SHP77 (cell line): ENCODE data around the gene LRP1B.
A peak's percentile ranks its signal among the peaks of the same experiment; 100 is the strongest.

Source experiments
- DNase-seq, 2 experiments: peaks; one replicate each; lab custom pipeline; 2025; lab: John Stamatoyannopoulos, UW

LRP1B gene

DNA sequence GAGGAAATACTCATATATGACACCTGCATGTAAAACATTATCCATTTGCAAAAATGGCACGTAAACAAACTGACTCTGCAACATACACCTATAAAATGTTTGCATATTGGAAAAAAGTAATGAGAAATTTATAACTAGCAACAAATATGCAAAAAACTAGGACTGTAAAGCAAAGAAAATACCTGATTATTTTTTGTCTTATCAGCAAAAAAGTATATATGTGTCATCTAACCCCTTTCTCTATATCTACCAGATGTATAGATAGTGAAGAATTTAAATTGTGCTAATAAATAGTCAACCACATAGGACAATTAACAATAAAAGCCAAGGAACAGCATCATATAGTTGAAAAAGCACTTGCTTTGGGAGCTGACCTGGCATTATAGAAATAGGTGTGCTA is 543.8 kb downstream of the LRP1B start:
- no peak for DNase-seq

DNA sequence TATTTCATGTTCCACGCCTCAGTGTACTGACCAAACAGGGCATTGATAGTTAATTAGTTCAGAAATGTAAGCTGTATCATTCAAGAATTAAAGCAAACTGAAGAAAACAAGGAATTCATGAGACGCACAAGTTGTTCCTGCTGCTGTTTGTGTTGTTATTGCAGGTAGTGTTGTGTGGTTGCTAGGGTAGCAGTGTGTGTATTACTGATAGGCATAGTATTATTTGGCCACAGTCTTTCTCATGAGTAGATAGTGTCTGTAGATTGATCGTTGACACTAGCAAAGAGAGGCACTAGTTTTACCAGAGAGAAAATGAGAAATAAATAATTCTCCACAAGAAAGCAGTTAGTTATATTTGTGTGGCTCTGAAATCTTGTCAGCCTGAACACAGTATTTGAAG is 548.6 kb downstream of the LRP1B start:
- DNase-seq, result no peak

DNA sequence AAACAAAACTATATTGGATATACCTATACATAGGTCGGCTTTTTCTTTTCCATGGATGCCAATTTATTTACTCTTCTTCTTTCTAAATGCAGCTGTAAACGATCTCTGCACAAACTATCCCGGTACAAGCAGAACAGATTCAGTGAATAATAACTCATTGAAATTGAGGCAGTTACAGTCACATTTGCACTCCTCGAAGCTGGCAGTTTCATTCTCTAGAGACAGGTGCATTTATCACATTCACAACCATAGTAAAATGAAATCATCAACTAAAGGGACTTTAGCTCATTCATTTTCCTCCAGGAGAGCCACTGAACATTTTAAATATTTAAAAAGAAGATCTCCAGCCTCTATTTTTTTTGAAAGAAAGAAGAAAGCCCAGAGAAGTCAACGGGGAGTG is 551.7 kb downstream of the LRP1B start:
- DNase-seq, result no peak

DNA sequence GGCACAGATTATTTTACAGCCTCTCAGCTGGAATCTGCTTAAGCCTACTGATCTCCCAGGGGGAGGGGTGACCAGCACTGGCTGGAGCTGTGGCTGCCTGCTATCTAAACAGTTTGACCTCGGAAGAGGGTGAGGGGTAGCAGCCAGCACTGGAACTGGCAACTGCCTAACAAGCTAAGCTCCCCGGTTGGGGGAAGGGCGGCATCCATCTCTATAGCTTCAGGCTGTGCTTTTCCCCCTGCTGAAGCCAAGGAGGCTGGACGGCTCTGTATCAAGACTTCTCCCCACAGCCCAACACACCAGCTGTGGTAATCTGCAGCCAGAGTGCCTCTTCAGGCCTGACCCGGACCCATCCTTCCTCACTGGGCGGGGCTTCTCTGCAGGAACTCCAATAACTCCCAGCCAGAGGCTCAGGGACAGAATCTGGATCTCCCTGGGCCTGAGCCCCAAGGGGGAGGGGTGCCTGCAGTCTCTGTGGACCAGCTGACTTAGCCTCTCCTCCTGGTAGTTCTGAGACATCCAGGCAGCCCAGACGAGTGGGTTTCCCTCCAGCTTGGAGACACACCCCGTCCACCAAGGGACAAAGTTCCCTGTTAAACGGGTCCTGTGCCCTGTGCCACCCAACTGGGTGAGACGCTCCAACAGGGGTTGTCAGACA is 560.2 kb downstream of the LRP1B start:
- DNase-seq, result no peak

DNA sequence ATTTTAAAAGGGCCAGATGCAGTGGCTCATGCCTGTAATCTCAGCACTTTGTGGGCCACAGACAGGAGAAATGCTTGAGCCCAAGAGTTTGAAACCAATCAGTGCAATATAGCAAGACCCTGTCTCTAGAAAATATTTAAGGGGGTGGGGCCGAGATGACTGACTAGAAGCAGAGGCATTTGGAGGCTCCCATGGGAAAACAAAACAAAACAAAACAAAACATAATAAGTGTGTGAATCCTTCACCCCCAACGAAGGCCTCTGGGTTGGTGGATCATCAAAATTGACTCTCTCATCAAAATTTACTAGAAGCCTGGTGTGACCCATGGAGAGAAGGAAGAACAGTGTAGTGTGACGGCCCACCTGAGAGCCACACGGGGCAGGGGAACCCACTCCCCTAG is 560.9 kb downstream of the LRP1B start:
- DNase-seq, result no peak

DNA sequence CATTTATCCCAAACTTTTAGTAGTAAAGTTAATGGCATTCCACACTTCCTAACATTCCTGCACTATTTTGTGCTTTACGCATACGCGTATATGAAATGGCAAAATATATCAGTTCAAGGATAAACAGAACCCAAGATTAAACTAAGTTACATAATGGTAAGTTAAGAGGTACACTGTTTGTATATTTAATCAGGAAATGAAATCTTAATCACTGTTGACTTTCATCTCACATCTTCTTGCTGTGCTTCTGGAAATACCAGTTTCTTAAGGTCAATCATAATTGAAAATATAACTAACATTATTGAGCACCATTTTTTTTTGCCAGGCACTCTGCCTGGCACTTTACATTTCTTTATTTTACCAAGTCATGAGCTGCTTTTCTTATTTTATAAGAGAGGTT is 565.2 kb downstream of the LRP1B start:
- no peak for DNase-seq

DNA sequence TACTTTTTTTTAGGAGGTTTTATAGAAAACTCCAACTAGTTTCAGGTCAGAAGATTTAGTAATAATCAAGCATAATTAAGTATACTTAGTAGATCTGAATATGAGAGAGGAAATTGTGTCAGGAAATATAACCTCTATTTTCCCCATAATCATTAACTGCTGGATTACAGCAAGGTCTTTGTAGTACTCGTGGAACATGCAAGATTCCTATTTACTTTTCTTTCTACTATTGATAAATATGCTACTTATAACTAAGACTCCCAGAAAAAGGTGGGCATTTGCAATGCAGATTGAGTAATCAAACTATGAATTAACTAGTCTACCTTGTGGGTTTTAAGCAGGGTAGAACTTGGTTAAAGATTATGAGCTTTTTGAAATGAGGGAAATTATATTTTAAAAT is 570.1 kb downstream of the LRP1B start:
- DNase-seq, result no peak

DNA sequence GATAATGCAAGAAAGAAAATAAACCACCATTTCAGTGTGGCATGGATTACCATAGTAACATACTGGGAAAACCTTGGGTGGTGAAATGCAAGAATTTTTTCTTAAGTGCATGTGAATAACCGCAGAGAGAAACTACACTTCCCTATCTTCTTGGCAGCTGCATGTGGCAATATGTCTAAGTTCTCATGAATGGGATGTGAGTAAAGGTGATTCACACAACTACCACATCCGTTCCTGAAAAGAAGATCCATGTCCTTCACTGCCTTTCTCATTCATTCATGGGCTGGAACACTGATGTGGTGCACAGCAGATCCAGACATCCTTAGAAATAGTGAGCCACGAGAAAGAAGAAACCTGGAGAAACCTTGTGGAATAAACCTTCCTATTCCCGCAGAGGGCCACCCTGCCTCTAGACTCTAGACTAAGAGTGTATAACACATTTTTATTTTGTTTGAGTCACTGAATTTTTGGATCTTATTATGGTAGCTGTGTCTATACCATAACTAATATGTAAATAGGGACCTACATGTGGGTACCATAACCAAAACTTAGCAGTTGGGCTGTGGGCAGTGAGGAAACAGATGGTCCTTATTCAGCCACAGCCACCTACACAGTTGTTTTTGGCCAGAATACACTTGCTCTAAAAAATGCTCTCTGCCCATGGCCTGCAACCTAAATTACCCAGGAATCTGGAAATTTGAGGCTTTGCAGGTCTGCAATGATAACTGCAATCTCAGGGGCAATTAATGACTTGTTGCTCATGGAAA is 573.3 kb downstream of the LRP1B start:
- no peak for DNase-seq

DNA sequence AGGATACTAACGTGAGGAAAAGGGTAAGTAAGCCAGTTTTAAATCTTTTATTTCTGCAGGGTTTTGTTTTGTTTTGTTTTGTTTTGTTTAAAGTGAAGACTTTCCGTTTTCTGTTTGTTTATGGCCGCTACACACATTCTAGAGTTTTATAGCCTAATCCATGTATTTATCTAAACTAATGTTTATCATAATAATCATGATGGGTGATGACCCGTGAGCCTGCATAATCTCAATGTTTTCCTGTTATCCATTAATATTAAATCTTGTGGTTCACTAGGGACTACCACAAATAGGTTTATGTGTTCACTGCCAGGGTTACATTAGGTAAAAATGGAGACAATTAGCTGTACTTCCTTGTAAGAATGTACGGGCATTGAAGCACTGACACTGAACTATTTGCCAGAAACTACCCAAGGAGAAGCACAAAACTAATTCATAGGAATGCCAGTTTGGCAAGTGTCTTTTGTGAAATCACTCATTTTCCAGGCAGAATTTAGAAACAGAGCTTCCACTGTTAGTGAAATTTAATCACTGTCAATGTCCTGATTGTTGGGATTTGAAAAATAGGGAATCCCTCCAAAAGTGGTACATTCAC is 574.8 kb downstream of the LRP1B start:
- no peak for DNase-seq

DNA sequence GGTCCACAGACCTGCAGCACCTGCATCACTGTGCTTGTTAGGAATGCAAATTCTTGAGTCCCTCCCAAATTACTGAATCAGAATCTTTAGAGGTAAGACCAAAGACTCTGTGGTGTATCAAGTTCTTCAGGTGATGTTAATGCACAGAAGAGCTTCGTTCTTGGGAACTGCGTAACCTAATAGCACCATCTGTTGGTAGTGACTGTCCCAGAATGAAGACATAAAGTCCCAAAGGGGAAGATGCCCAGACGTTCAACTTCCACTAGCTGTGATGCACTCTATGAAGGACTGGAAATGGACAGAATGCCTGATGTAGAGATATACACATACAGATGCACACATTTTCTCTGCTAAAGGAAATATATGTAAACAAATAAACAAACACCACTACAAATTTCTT is 576.0 kb downstream of the LRP1B start:
- DNase-seq, result peak; percentile 9 to 31

DNA sequence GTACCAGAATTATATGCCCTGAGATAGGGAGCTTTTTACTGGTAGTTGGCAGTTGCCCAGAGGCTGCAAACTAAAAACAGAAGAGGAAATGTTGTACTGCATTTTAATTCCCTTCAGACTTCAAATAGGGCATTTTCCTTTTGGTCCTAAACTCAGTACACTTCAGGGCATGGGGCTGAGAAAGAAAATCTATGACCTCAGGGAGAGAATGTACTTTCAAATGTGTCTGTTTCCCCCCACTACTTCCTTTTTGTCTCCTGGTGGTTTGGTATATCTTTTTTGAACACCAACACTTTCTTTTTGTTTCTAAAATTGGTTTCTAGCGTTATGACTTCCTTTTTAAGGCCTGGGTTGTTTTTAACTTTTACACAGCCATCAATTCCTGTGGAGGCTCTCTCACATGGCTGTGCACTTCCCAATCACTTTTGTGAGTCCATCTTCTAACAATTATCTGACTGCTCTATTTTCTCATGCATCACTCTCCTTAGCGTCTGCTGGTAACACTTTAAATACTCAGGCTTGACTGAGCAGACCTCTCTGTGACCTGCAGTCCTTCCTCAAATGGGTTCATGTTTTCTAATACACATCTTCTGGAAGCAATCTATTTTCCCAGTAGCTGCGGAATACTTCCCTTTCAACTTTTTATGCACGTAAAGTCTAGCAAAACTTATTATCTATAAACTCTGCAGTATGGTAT is 596.0 kb downstream of the LRP1B start:
- DNase-seq, result no peak

DNA sequence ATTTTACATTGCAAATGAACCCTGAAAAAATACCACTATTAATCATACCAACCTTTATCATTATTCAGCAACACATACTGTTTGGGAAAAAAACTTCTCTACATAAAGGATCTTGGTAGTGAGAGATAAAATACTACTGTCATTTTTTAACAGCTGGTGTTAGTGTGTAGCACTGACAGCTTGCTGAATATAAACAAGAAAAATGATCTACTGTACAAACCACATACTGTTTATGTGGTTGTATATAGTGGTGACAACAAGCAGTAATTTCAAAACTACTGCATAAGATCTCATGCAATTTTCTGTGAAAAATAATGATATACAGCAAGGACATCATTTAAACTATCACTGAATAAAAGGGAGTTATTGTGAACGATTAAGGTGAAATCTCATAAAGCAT is 601.2 kb downstream of the LRP1B start:
- no peak for DNase-seq

DNA sequence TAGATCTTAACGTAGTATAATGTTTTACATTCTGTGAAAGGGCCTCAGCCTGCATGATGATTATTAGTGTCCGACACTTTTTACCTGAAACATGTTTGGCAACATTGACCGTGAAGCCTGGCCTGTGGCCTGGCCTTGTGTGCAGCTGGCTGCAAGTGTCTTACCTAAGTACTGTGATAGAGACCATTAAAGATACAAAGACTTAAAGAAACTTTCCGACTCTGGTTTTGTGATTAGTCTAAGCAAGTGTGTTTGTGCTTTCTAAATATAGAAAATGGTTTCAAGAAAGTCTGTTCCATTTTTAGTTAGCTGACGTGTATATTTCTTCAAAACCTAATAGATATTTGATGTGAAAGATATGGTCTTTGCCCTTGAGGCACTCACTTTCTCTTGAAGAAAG is 601.8 kb downstream of the LRP1B start:
- DNase-seq, result no peak

DNA sequence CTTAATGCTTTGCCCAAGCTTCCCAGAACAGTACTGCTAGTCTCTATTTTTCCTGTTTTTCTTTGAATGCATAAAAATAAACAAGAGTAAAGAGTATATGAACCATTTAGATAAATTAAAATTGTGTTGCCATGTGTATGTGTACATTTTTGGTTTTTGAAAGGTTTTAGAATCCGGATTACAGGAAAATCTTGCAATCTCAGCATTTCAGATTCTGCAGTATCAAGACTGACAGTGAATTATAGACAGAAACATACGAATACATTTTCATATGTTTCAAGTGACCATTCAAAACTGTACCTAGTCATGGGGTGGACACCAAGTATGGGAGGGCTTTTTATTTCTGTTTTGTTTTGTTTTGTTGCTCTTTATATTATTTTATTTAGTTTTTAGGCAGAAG is 604.1 kb downstream of the LRP1B start:
- no peak for DNase-seq

DNA sequence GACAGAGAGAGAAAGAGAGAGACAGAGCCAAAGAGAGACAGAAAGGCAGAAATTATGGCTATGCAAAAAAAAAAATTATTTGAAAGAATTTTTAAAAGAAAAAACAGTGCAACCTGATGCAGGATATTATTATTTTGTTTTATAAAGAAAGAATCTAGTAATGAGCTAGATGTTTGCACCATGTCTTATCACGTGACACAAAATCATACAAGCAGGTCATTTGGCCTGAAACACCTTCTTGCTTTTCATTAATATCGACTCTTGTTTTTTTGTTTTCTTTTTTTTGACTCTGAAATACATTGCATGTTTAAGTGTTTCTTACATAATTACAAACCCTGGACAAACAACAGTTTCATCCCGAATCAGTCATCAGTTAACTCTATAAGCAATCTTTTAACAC is 606.0 kb downstream of the LRP1B start:
- no peak for DNase-seq

DNA sequence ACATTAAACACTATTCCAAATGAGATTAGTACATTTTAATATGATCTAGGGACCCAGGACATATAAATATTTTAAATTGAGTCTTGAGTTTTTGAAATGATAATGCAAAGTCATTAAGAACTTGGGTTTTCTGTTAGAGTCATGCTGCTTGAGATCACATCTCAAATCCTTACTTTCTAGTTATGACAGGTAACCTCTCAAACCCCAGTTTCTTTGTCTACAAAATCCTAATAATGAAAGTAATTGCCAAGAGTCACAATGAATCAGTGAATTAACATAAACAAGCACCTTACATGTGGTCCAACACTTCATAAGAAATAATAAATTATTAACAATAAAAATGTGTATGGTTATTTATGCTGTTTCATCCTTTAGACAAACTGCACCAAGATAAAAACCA is 607.6 kb downstream of the LRP1B start:
- no peak for DNase-seq

DNA sequence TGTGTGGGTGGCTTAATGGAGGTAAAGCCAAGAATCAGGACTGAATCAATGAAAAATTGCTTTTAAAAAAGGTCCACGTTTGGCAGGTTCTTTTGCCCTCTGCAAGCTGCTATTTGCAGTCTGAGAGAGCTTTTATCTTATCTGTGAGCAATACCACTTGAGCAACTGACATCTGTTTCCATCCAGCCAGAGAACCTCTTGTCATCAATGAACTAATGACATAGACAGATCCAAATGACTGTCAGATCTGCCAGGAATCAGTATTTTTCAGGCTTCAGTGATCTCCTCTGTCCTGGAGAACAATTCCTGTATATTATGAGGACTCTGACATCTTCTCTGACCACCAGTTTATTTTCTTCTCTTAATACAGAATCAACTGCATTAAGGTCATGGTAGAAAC is 608.1 kb downstream of the LRP1B start:
- no peak for DNase-seq

DNA sequence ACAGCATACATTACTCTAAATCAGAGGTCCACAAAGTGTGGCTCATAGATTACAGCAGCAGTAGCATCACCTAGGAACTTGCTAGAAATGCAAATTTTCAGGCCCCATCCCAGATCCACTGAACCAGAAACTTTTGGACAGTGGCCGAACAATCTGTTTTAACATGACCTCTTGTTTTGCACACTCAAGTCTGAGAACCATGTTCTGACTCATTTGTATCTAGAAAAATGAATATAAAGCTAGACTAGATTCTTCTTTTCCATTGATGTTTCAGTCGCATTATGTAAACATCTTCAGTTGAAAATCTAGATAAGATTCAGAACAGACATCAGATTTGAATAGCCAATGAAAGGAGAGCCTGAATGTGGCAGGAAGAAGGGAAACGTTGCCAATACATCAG is 608.8 kb downstream of the LRP1B start:
- DNase-seq, result no peak

DNA sequence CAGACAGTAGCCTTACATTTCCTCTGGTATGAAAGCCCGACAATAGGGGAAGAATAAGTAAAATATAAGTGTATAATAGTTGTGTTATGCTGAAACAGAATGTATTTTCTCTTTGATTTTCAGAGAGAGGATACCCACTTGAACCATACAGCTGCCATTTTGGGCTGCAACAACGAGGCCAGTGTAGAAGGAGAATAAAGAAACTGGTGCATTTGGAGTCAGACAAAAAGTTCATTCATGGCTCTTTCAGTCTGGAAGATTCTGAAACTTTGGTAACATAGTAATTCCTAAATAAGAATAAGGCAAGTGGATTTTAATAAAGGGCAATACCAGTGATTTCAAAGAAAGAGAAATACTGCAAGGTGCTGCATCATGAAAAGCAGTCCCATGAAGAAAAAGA is 610.9 kb downstream of the LRP1B start:
- DNase-seq, result no peak

DNA sequence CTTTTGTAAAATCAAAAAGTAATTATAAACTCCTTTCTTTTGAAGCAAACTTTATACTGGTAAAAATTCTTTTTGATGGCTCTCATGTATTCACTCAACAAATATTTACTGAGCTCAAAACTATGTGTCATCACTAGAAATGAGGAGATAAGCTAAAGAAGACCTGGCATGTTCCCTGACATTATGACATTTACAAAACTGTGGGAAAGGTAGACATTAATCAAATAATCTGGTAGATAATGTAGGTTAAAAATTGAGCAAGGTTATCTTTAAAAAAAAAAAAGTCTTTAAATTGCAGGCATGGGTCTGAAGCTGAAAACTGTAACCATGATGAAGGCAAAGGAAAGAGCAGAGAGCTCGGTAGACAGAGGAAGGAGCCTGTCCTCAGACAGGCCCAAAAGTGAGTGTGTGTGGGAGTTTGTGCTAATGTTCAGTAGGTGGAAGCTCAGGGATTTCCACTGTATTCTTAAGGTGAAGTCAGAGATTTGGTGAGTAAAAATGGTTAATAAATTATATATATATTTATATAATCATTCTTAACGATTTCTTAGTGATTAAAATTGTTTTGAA is 612.9 kb downstream of the LRP1B start:
- DNase-seq, result no peak

DNA sequence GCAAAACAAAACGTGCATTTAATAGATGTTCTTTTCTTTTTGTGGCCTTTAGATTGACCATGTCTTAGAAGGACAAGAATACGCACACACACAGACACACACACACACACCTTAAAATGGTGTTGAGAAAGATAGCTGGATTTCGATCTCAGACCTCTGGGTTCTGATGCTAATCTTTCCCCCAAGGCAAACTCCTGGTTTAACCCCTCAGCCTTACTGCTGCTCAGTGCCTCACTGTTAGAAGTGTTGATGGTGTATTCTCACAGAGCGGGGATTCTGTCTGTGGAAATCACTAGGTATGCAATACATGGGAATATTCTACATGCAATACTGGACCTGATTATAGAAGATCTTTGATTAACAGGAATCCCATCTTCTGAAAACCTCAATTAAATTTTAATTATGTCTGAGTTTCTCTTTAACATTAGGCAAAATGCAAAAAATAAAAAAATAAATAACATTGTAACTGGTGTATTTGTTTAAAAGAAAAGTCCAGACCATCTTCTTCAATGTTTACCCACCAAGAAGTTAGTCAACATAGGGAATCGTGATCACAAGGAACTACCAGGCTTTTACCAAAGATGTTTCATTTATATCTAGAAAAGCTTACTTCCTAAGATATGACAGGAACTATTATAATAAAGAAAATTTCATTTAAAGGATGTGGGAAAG is 613.5 kb downstream of the LRP1B start:
- DNase-seq, result no peak

DNA sequence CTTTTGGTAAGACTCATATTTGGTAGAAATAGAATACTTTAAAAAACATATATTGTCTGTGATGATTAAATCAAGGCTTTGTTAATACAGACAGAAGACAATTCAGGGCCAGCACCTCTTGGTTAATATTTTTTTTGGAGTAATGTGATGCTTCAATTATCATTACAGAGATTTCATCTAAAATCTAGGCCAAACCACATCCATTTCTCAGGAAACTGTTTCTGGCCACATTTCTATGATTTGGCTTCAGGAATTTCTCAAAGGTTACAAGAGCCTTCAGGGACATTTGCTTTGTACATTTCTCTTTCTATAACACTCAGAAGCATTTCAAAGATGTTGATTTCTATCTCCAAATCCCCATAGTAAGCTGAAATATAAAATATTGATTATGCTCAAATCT is 614.9 kb downstream of the LRP1B start:
- DNase-seq, result no peak
